ENCODE data around the gene ERG28. TPM values are rescaled to one million over a fixed set of nuclear protein-coding genes. Genes with fewer than 3 reads are reported as not detected.
"Not testable (repeated sequence)": the region's sequence is repeated elsewhere in the genome, so short reads cannot be mapped to it uniquely, and the experiment has no call there.

Gene ERG28
- total RNA-seq, 1 donor from 2014 or later = 26.3 TPM

DNA sequence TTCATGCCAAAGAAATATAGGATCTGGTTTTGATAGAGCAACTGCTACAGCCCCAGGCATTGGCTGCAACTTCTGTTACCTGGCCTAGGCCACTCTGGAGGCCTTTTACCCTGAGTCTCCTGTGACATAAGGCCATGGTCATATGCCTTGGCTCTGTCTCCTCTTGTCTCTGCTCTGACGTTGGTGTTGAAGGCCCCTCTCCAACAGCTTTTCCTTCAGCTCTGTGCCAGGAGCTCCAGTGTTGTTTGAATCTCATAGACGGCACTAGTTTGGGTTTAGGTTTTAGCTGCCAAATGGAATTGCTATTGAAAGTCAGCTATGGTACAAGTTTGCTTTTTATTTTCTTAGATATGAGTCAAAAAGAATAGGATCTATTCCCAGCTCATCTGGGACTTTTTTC is 41.4 kb upstream of the ERG28 start:
- no peaks in the 10 kb centered on the region for H3K9me3 Mint-ChIP-seq
- H3K4me3 Mint-ChIP-seq = no peak overlapping the region
- H3K36me3 Mint-ChIP-seq = peaks cover 30% of the 10 kb centered on the region
- TF ChIP-seq, protein P1, sequence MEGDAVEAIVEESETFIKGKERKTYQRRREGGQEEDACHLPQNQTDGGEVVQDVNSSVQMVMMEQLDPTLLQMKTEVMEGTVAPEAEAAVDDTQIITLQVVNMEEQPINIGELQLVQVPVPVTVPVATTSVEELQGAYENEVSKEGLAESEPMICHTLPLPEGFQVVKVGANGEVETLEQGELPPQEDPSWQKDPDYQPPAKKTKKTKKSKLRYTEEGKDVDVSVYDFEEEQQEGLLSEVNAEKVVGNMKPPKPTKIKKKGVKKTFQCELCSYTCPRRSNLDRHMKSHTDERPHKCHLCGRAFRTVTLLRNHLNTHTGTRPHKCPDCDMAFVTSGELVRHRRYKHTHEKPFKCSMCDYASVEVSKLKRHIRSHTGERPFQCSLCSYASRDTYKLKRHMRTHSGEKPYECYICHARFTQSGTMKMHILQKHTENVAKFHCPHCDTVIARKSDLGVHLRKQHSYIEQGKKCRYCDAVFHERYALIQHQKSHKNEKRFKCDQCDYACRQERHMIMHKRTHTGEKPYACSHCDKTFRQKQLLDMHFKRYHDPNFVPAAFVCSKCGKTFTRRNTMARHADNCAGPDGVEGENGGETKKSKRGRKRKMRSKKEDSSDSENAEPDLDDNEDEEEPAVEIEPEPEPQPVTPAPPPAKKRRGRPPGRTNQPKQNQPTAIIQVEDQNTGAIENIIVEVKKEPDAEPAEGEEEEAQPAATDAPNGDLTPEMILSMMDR (IDR thresholded peaks at IDR 0.05; ENCODE audit: unreplicated experiment) = no peak
- H3K4me1 Mint-ChIP-seq = no peaks in the 10 kb centered on the region
- no peaks in the 10 kb centered on the region for H3K27me3 Mint-ChIP-seq (ENCODE audit: low read depth)
- no peak for DNase-seq (ENCODE audit: low spot score in 2 of 2, unreplicated experiment in 2 of 2)
- H3K27ac Mint-ChIP-seq = no peak overlapping the region

DNA sequence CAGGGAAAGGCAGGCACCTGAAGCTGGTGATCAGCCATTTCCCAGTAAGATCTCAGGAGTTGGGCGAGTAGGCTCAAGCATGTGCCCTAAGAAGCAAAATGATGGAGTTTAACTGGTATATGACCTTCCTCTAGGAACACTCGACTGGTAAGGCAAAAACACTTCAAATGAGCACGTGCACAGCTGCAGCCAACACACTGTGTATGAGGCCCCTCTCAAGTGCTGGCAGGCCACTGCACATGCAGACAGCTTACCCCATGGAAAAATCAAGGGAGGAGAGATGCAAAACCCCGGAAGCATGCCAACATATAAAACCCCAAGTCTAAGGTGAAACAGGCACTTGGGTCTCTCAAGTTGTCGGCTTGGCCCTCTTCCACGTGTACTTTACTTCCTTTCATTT is 39.6 kb upstream of the ERG28 start:
- TF ChIP-seq, protein P1 (IDR thresholded peaks at IDR 0.05; ENCODE audit: unreplicated experiment) = no peak
- no peak overlapping the region for H3K4me3 Mint-ChIP-seq
- no peaks in the 10 kb centered on the region for H3K27me3 Mint-ChIP-seq (ENCODE audit: low read depth)
- no peak for DNase-seq (ENCODE audit: low spot score in 2 of 2, unreplicated experiment in 2 of 2)
- H3K27ac Mint-ChIP-seq = no peak overlapping the region
- H3K4me1 Mint-ChIP-seq = no peaks in the 10 kb centered on the region
- peaks cover 40% of the 10 kb centered on the region for H3K36me3 Mint-ChIP-seq
- H3K9me3 Mint-ChIP-seq = no peaks in the 10 kb centered on the region

DNA sequence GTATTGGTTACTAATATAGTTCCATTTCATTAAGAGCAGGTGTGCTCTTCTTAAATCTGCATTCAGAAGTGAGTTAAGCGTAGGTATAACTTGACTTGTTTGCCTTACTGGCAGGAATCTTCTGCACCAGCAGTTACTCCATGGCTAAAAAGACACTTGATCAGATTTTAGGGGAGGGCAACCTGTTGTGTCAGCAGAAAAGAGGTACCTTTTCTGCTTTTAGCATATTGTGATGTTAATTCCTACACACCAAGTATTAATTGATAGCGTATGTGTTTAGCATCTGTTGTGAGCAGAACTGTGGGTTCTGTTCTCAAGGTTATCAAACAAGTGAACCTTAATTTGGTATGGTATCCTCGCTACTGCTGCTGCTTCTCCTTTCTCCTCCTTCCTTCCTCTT is 38.7 kb upstream of the ERG28 start:
- no peak overlapping the region for H3K27ac Mint-ChIP-seq
- DNase-seq (ENCODE audit: low spot score in 2 of 2, unreplicated experiment in 2 of 2) = no peak
- TF ChIP-seq, protein P1 (IDR thresholded peaks at IDR 0.05; ENCODE audit: unreplicated experiment) = no peak
- H3K4me1 Mint-ChIP-seq = no peaks in the 10 kb centered on the region
- no peaks in the 10 kb centered on the region for H3K27me3 Mint-ChIP-seq (ENCODE audit: low read depth)
- peaks cover 5% of the 10 kb centered on the region for H3K9me3 Mint-ChIP-seq
- peaks cover 50% of the 10 kb centered on the region for H3K36me3 Mint-ChIP-seq
- no peak overlapping the region for H3K4me3 Mint-ChIP-seq

DNA sequence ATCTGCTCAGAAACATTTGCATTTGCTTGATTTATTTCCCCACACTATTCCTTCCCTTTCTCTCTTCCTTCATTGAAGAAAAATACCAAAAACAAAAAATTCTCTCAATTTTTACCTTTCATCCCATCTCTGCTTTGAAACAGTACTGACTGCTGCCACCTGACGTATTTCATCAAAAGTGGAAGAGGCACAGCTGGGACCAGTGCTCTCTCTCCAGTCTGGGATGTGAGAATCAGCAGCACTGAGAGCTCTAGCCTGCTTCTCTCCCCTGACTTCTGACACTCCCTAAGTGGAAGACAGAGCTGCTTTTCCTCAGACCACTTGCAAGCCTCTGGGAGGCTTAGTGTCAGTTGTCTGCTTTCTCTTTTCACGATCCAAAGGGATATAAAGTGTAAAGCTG is 37.2 kb upstream of the ERG28 start:
- TF ChIP-seq, protein P1 (IDR thresholded peaks at IDR 0.05; ENCODE audit: unreplicated experiment) = no peak
- DNase-seq (ENCODE audit: low spot score in 2 of 2, unreplicated experiment in 2 of 2) = no peak
- peaks cover 8% of the 10 kb centered on the region for H3K9me3 Mint-ChIP-seq
- no peak overlapping the region for H3K4me3 Mint-ChIP-seq
- peaks cover 64% of the 10 kb centered on the region for H3K36me3 Mint-ChIP-seq
- no peaks in the 10 kb centered on the region for H3K4me1 Mint-ChIP-seq
- H3K27me3 Mint-ChIP-seq (ENCODE audit: low read depth) = no peaks in the 10 kb centered on the region
- no peak overlapping the region for H3K27ac Mint-ChIP-seq

DNA sequence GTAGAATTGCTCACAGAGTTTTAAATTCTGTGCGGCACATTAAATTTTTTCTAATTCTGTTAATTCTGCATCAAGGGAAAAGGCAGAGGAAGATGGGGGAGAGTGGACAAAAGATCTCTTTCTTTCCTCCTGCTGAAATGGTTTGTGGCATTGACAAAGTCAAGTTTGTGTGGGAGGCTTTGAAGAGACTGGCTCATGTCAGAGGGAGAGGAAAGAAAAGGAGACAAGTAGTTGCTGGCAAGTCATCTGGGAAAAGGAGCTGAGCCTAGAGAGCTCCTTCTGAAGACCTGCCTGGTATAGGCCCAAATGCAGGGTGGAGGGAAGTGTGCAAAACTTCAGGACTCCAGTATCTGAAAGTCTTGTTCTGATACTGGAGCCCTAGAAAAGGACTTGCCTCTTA is 36.7 kb upstream of the ERG28 start:
- H3K27me3 Mint-ChIP-seq (ENCODE audit: low read depth) = no peaks in the 10 kb centered on the region
- peak overlapping the region; percentile 1 for H3K27ac Mint-ChIP-seq
- no peaks in the 10 kb centered on the region for H3K4me1 Mint-ChIP-seq
- TF ChIP-seq, protein P1 (IDR thresholded peaks at IDR 0.05; ENCODE audit: unreplicated experiment) = no peak
- no peak for DNase-seq (ENCODE audit: low spot score in 2 of 2, unreplicated experiment in 2 of 2)
- peaks cover 69% of the 10 kb centered on the region for H3K36me3 Mint-ChIP-seq
- no peak overlapping the region for H3K4me3 Mint-ChIP-seq
- H3K9me3 Mint-ChIP-seq = peaks cover 8% of the 10 kb centered on the region

DNA sequence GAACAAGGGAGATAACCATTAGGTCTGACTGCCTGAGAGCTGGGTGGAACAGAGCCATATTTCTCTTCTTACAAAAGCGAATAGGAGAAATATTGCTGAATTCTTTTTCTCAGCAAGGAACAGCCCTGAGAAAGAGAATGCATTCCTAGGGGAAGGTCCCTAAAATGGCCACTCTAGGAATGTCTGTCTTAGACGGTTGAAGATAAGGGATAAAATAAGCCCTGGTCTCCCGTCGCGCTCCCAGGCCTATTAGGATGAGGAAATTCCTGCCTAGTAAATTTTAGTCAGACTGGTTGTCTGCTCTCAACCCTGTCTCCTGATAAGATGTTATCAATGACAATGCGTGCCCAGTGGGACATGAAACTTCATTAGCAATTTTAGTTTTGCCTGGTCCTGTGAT is 34.3 kb upstream of the ERG28 start:
- not testable (repeated sequence) for DNase-seq (ENCODE audit: low spot score in 2 of 2, unreplicated experiment in 2 of 2); H3K27me3 Mint-ChIP-seq (ENCODE audit: low read depth); H3K27ac Mint-ChIP-seq; H3K4me3 Mint-ChIP-seq; H3K4me1 Mint-ChIP-seq; H3K9me3 Mint-ChIP-seq
- peaks cover 66% of the 10 kb centered on the region for H3K36me3 Mint-ChIP-seq

Measured in mesothelial cell of epicardium (in vitro differentiated cells).